Measurements from ENCODE around the gene HS3ST5.

DNA sequence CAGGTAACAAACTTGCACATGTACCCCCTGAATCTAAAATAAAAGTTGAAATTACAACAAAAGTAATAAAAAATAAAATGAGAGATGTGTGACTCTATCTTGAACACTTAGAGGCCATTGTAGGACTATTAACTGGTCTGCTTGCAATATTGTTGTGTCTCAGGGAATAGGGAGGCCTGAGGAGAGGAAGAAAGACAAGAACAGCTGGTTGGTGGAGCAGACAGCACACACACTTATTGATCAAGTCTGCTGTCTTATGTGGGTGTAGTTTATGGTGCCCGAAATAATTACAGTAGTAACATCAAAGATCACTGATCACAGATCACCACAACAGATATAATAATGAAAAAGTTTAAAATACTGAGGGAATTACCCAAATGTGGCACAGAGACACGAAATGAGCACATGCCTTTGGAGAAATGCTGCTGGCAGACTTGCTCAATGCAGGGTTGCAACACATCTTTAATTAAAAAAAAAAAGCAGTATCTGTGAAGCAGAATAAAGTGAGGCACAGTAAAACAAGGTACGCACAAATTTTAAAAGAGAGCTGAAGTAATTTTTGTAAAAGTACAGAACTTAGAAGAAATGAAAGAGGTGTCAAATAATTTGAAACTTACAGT lies 261.8 kb downstream of the HS3ST5 start:
- TF ChIP-seq, protein P1, sequence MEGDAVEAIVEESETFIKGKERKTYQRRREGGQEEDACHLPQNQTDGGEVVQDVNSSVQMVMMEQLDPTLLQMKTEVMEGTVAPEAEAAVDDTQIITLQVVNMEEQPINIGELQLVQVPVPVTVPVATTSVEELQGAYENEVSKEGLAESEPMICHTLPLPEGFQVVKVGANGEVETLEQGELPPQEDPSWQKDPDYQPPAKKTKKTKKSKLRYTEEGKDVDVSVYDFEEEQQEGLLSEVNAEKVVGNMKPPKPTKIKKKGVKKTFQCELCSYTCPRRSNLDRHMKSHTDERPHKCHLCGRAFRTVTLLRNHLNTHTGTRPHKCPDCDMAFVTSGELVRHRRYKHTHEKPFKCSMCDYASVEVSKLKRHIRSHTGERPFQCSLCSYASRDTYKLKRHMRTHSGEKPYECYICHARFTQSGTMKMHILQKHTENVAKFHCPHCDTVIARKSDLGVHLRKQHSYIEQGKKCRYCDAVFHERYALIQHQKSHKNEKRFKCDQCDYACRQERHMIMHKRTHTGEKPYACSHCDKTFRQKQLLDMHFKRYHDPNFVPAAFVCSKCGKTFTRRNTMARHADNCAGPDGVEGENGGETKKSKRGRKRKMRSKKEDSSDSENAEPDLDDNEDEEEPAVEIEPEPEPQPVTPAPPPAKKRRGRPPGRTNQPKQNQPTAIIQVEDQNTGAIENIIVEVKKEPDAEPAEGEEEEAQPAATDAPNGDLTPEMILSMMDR (IDR thresholded peaks at IDR 0.05) = no peak
- TF ChIP-seq POLR2A (IDR thresholded peaks at IDR 0.05) = no peak
- TF ChIP-seq POLR2AphosphoS5 (IDR thresholded peaks at IDR 0.05) = no peak

Measured in prostate gland (tissue), 2 donors.